Measurements from ENCODE around the gene SLC41A2. TPM values are rescaled to one million over a fixed set of nuclear protein-coding genes. Genes with fewer than 3 reads are reported as not detected.

The SLC41A2 gene
- total and polyA plus RNA-seq, 9 of the 15 experiments (the other 6 are each of a cell fraction or from before 2014, with no cell fraction given), result 0.01 to 0.89 (median 0.16) TPM; not detected in 1

DNA sequence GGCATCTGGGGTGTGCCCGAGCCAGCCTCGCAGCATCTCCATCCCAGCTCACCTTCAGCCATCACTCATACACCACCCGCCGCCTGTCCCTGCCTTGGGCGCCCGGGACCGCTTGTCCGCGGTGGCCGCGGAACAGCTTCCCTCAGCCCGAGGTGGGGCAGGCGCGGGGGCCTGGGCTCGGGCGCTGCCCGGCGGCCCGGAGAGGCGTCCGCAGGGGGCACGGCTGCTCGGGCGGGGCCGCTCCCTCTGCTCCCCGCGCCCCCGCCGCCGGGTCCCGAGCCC, 430 bp downstream of the SLC41A2 start (continued):
- no peak for TF ChIP-seq POLR2B (IDR thresholded peaks at IDR 0.05; ENCODE audit: low read depth, partially characterized antibody)
- no peak for TF ChIP-seq ETV5 (CRISPR knock-in tag; IDR thresholded peaks at IDR 0.05; ENCODE audit: low read depth)
- TF ChIP-seq, protein P1, sequence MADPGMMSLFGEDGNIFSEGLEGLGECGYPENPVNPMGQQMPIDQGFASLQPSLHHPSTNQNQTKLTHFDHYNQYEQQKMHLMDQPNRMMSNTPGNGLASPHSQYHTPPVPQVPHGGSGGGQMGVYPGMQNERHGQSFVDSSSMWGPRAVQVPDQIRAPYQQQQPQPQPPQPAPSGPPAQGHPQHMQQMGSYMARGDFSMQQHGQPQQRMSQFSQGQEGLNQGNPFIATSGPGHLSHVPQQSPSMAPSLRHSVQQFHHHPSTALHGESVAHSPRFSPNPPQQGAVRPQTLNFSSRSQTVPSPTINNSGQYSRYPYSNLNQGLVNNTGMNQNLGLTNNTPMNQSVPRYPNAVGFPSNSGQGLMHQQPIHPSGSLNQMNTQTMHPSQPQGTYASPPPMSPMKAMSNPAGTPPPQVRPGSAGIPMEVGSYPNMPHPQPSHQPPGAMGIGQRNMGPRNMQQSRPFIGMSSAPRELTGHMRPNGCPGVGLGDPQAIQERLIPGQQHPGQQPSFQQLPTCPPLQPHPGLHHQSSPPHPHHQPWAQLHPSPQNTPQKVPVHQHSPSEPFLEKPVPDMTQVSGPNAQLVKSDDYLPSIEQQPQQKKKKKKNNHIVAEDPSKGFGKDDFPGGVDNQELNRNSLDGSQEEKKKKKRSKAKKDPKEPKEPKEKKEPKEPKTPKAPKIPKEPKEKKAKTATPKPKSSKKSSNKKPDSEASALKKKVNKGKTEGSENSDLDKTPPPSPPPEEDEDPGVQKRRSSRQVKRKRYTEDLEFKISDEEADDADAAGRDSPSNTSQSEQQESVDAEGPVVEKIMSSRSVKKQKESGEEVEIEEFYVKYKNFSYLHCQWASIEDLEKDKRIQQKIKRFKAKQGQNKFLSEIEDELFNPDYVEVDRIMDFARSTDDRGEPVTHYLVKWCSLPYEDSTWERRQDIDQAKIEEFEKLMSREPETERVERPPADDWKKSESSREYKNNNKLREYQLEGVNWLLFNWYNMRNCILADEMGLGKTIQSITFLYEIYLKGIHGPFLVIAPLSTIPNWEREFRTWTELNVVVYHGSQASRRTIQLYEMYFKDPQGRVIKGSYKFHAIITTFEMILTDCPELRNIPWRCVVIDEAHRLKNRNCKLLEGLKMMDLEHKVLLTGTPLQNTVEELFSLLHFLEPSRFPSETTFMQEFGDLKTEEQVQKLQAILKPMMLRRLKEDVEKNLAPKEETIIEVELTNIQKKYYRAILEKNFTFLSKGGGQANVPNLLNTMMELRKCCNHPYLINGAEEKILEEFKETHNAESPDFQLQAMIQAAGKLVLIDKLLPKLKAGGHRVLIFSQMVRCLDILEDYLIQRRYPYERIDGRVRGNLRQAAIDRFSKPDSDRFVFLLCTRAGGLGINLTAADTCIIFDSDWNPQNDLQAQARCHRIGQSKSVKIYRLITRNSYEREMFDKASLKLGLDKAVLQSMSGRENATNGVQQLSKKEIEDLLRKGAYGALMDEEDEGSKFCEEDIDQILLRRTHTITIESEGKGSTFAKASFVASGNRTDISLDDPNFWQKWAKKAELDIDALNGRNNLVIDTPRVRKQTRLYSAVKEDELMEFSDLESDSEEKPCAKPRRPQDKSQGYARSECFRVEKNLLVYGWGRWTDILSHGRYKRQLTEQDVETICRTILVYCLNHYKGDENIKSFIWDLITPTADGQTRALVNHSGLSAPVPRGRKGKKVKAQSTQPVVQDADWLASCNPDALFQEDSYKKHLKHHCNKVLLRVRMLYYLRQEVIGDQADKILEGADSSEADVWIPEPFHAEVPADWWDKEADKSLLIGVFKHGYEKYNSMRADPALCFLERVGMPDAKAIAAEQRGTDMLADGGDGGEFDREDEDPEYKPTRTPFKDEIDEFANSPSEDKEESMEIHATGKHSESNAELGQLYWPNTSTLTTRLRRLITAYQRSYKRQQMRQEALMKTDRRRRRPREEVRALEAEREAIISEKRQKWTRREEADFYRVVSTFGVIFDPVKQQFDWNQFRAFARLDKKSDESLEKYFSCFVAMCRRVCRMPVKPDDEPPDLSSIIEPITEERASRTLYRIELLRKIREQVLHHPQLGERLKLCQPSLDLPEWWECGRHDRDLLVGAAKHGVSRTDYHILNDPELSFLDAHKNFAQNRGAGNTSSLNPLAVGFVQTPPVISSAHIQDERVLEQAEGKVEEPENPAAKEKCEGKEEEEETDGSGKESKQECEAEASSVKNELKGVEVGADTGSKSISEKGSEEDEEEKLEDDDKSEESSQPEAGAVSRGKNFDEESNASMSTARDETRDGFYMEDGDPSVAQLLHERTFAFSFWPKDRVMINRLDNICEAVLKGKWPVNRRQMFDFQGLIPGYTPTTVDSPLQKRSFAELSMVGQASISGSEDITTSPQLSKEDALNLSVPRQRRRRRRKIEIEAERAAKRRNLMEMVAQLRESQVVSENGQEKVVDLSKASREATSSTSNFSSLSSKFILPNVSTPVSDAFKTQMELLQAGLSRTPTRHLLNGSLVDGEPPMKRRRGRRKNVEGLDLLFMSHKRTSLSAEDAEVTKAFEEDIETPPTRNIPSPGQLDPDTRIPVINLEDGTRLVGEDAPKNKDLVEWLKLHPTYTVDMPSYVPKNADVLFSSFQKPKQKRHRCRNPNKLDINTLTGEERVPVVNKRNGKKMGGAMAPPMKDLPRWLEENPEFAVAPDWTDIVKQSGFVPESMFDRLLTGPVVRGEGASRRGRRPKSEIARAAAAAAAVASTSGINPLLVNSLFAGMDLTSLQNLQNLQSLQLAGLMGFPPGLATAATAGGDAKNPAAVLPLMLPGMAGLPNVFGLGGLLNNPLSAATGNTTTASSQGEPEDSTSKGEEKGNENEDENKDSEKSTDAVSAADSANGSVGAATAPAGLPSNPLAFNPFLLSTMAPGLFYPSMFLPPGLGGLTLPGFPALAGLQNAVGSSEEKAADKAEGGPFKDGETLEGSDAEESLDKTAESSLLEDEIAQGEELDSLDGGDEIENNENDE (IDR thresholded peaks at IDR 0.05; ENCODE audit: low read depth, low read length), result no peak
- TF ChIP-seq CTBP1 (IDR thresholded peaks at IDR 0.05; ENCODE audit: borderline replicate concordance), result peak; percentile 42; the same call in 1 of the 2 replicates

Measured in K562 (cell line).